Measurements from ENCODE around the gene KRT73. TPM values are rescaled to one million over a fixed set of nuclear protein-coding genes. Genes with fewer than 3 reads are reported as not detected.

The KRT73 gene
- total RNA-seq, 1 donor from 2014 or later, result not detected

- Mint-ChIP-seq H3K36me3 (ENCODE audit: low read depth) (peaks cover 2% of the 10 kb centered on the region), H3K9me3 (ENCODE audit: low read depth) (no peaks in the 10 kb centered on the region), H3K27me3 (ENCODE audit: low read depth) (peaks cover 86% of the 10 kb centered on the region), H3K4me1 (ENCODE audit: low read depth) (no peaks in the 10 kb centered on the region), H3K4me3 (ENCODE audit: unreplicated experiment) (no peak overlapping the region), H3K27ac (ENCODE audit: unreplicated experiment) (no peak overlapping the region)
- no peak for TF ChIP-seq CTCF (IDR thresholded peaks at IDR 0.05)
- no peak for DNase-seq (ENCODE audit: low spot score)
These were observed 50.2 kb downstream of the KRT73 start for GRCh38 chr12:52568111-52568510.

- DNase-seq (ENCODE audit: low spot score), result no peak
- no peak for TF ChIP-seq CTCF (IDR thresholded peaks at IDR 0.05)
- no peaks in the 10 kb centered on the region for H3K9me3 Mint-ChIP-seq (ENCODE audit: low read depth)
- H3K4me1 Mint-ChIP-seq (ENCODE audit: low read depth), result no peaks in the 10 kb centered on the region
- no peak overlapping the region for H3K4me3 Mint-ChIP-seq (ENCODE audit: unreplicated experiment)
- no peak overlapping the region for H3K27ac Mint-ChIP-seq (ENCODE audit: unreplicated experiment)
- peaks cover 2% of the 10 kb centered on the region for H3K36me3 Mint-ChIP-seq (ENCODE audit: low read depth)
- H3K27me3 Mint-ChIP-seq (ENCODE audit: low read depth), result peaks cover 81% of the 10 kb centered on the region
These were observed 51.5 kb downstream of the KRT73 start for GRCh38 chr12:52566847-52567291.

GRCh38 chr12:52564582-52564981, 53.8 kb downstream of the KRT73 start:
- no peak overlapping the region for H3K4me3 Mint-ChIP-seq (ENCODE audit: unreplicated experiment)
- TF ChIP-seq CTCF (IDR thresholded peaks at IDR 0.05), result no peak

GRCh38 chr12:52561880-52562449, 56.4 kb downstream of the KRT73 start:
- Mint-ChIP-seq H3K27me3 (ENCODE audit: low read depth) (peaks cover 80% of the 10 kb centered on the region), H3K4me1 (ENCODE audit: low read depth) (no peaks in the 10 kb centered on the region)
- DNase-seq (ENCODE audit: low spot score), result no peak

More at GRCh38 chr12:52564582-52564981, 53.8 kb downstream of the KRT73 start:
- Mint-ChIP-seq H3K27me3 (ENCODE audit: low read depth) (peaks cover 79% of the 10 kb centered on the region), H3K36me3 (ENCODE audit: low read depth) (peaks cover 2% of the 10 kb centered on the region), H3K27ac (ENCODE audit: unreplicated experiment) (no peak overlapping the region), H3K9me3 (ENCODE audit: low read depth) (no peaks in the 10 kb centered on the region), H3K4me1 (ENCODE audit: low read depth) (no peaks in the 10 kb centered on the region)
- no peak for DNase-seq (ENCODE audit: low spot score)

GRCh38 chr12:52559979-52560378, 58.4 kb downstream of the KRT73 start:
- Mint-ChIP-seq H3K27ac (ENCODE audit: unreplicated experiment) (no peak overlapping the region), H3K9me3 (ENCODE audit: low read depth) (no peaks in the 10 kb centered on the region), H3K4me3 (ENCODE audit: unreplicated experiment) (no peak overlapping the region), H3K4me1 (ENCODE audit: low read depth) (no peaks in the 10 kb centered on the region), H3K36me3 (ENCODE audit: low read depth) (no peaks in the 10 kb centered on the region), H3K27me3 (ENCODE audit: low read depth) (peaks cover 74% of the 10 kb centered on the region)
- no peak for DNase-seq (ENCODE audit: low spot score)
- TF ChIP-seq CTCF (IDR thresholded peaks at IDR 0.05), result no peak

More at GRCh38 chr12:52561880-52562449, 56.4 kb downstream of the KRT73 start:
- Mint-ChIP-seq H3K9me3 (ENCODE audit: low read depth) (no peaks in the 10 kb centered on the region), H3K36me3 (ENCODE audit: low read depth) (peaks cover 2% of the 10 kb centered on the region), H3K27ac (ENCODE audit: unreplicated experiment) (no peak overlapping the region), H3K4me3 (ENCODE audit: unreplicated experiment) (no peak overlapping the region)
- peak; percentile 55 for TF ChIP-seq CTCF (IDR thresholded peaks at IDR 0.05)
